GM23338 (cell line): Measurements from ENCODE around the gene STON1.

Experiments used
- CREB1 ChIP-seq: fragments of 250-450 bp; sonication (Bioruptor Pico); IDR thresholded peaks from 2 replicates; pipeline ENCODE4 v1.5.0; 2020; ENCODE audit warnings: low read depth, mild to moderate bottlenecking, moderate library complexity
- CTCF ChIP-seq, 2 experiments: fragments of 200-600 bp in 1 of 2; sonication (generic) in 1 of 2; conservative IDR thresholded peaks; 2 replicates each; pipeline versions ENCODE4 v1.5.1 to v1.6.1; 2016 to 2017; ENCODE audit warnings: antibody characterized with exemption in 2 of 2, low read depth in 2 of 2, mild to moderate bottlenecking in 2 of 2, moderate library complexity in 1 of 2
- ETS1 ChIP-seq: IDR thresholded peaks from 2 replicates; pipeline ENCODE4 v1.6.1; 2016; ENCODE audit warnings: antibody characterized with exemption
- EZH2 ChIP-seq: fragments of 200-600 bp; sonication (generic); IDR thresholded peaks from one replicate; pipeline ENCODE4 v1.8.0; 2017; ENCODE audit warnings: antibody characterized with exemption, mild to moderate bottlenecking, low read depth; ENCODE audit not compliant: unreplicated experiment
- EZH2phosphoT487 ChIP-seq: fragments of 200-600 bp; sonication (generic); IDR thresholded peaks from one replicate; pipeline ENCODE4 v1.8.1; 2018; ENCODE audit warnings: antibody characterized with exemption; ENCODE audit not compliant: unreplicated experiment
- POLR2AphosphoS5 ChIP-seq: IDR thresholded peaks from 2 replicates; pipeline ENCODE4 v1.6.1; 2016; ENCODE audit warnings: antibody characterized with exemption, low read depth

DNA sequence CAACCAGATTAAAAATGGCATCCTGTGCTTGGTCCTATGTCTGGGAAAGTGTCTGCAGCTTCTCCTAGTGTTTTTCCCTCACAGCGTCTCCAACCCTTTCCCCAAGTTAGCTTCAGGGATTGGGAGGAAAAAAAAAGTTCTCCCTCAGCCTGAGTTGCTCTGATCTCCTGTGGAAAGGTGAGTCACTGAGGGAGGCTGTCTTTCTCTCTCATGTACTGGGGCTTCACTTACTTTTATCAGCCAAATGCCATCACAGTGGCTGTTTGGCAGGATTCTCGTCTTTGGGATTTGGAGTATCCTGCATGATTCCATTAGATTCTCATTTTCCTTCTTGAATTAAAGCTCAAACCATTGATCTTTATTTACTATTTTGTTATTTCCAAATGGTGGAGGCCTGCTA lies 105.8 kb downstream of the STON1 start:
- no peak for TF ChIP-seq CTCF (conservative IDR thresholded peaks at IDR 0.05; ENCODE audit: low read depth in 2 of 2)
- TF ChIP-seq EZH2phosphoT487: no peak
- no peak for TF ChIP-seq POLR2AphosphoS5
- TF ChIP-seq EZH2: no peak
- TF ChIP-seq ETS1: no peak
- no peak for TF ChIP-seq CREB1 (CRISPR knock-in tag)
